BJ (cell line): ENCODE results near the gene ZNF415. TPM values are rescaled to one million over a fixed set of nuclear protein-coding genes. Genes with fewer than 3 reads are reported as not detected.

Experiments used
- CTCF ChIA-PET: fragments of 350-600 bp; formaldehyde crosslinking; extraction: SDS; loops from one replicate; lab custom pipeline; 2021; ENCODE audit warnings: antibody characterized with exemption, inconsistent platforms; lab: Yijun Ruan, JAX
- POLR2A ChIA-PET: fragments of 300-600 bp; sonication (Branson Sonifier 250); formaldehyde crosslinking; extraction: SDS; loops from one replicate; lab custom pipeline; 2021; ENCODE audit warnings: antibody characterized with exemption; lab: Charles Lee
- DNase-seq: peaks from one replicate; pipeline ENCODE4 v3.0.0-alpha.2; 2011; ENCODE audit warnings: low read depth
- H3K27me3 ChIP-seq: 2 replicates; pipeline ENCODE4 v1.6.0; 2011; ENCODE audit warnings: low read length; ENCODE audit not compliant: control insufficient read depth, insufficient read depth
- H3K36me3 ChIP-seq: 2 replicates; pipeline ENCODE4 v1.5.1; 2011; ENCODE audit warnings: low read length; ENCODE audit not compliant: control insufficient read depth, insufficient read depth
- H3K4me3 ChIP-seq: 2 replicates; pipeline ENCODE4 v1.5.1; 2011; ENCODE audit warnings: low read depth, mild to moderate bottlenecking, control low read depth, low read length
- polyA plus RNA-seq: library from polyadenylated mRNA; depleted of rRNA; stranded (reverse); fragments of >200 nt; gene quantifications from 2 replicates; pipeline ENCODE4 v1.2.3, GENCODE V29; 2011
- TF ChIP-seq, protein P1 (sequence below): IDR thresholded peaks from 2 replicates; pipeline ENCODE4 v1.5.1; 2011; ENCODE audit warnings: low read depth, mild to moderate bottlenecking, control low read depth, inconsistent platforms, low read length, moderate library complexity; ENCODE audit not compliant: insufficient read depth

Gene ZNF415
- polyA plus RNA-seq, 1 experiment = 4.6 TPM

DNA sequence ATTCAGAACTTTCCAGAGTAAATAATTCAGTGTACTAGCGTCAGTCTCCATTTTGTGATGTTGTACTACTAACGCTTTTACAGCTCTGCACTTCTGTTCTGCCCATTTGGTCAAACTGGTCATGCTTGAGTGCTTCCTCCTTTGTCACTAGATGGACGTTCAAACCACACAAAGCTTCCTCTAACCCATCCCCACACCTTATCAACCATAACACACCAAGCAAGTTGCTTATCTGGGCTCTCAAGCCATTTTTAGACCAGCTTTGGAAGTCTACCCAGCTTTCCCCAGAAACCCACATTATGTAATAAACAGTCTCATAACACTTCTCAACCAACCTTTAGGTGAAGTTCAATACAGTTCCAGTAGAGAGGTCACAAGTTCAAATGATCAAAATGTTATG is 28.4 kb upstream of the ZNF415 start:
- no peak for DNase-seq
- Histone ChIP-seq H3K4me3 (no peak overlapping the region), H3K36me3 (no peaks in the 10 kb centered on the region), H3K27me3 (no peaks in the 10 kb centered on the region)
- POLR2A ChIA-PET = no interaction called here
- CTCF ChIA-PET = no interaction called here
- TF ChIP-seq, protein P1, sequence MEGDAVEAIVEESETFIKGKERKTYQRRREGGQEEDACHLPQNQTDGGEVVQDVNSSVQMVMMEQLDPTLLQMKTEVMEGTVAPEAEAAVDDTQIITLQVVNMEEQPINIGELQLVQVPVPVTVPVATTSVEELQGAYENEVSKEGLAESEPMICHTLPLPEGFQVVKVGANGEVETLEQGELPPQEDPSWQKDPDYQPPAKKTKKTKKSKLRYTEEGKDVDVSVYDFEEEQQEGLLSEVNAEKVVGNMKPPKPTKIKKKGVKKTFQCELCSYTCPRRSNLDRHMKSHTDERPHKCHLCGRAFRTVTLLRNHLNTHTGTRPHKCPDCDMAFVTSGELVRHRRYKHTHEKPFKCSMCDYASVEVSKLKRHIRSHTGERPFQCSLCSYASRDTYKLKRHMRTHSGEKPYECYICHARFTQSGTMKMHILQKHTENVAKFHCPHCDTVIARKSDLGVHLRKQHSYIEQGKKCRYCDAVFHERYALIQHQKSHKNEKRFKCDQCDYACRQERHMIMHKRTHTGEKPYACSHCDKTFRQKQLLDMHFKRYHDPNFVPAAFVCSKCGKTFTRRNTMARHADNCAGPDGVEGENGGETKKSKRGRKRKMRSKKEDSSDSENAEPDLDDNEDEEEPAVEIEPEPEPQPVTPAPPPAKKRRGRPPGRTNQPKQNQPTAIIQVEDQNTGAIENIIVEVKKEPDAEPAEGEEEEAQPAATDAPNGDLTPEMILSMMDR = no peak

DNA sequence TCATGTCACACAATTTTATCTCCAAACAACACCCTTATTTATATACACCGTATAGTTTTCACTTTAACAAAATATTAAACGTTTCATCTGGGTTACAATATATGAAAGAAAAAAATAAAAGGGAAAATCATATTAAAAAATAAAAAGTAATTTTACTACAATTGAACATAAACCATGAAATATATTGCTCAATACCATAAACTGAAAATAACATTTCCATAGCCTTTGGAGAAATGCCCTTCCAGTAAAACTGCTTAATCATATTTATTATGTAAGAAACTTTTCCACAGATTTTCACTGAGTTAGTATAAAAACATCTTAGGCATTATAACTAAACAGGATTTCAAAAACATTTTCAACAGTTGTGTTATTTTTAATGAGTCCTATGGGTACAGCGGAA is 27.6 kb upstream of the ZNF415 start:
- no peak for DNase-seq
- TF ChIP-seq, protein P1 = no peak
- Histone ChIP-seq H3K36me3 (no peaks in the 10 kb centered on the region), H3K27me3 (no peaks in the 10 kb centered on the region), H3K4me3 (no peak overlapping the region)
- ChIA-PET CTCF (no interaction called here), POLR2A (no interaction called here)

DNA sequence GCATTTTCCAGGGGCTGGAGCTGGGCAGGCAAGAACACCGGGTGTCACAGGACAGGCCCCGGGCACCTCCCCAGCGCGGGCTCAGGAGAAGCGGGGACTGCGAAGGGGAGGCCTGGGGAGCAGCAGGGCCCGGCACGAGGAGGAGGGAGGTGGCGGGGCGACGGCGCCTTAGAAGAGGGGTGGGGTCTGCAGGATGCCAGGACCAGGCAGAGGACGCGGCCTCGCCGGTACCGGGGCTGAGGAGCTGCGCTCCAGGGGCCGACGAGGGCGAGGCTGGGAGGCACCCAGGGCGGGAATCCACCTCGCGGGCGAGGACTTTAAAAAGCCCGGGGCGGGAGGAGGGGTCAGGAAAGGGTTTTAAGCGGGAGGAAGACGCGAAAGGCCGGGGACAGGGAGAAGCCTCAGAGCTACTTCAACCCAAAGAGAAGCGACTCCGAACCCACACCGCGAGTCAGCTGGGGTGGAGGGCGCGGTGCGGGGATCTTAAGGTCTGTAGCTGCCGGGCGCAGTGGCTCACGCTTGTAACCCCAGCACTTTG is 25.5 kb upstream of the ZNF415 start:
- TF ChIP-seq, protein P1 = no peak
- no peak for DNase-seq
- no peaks in the 10 kb centered on the region; the same call in 1 of the 2 replicates for H3K36me3 ChIP-seq
- CTCF ChIA-PET = no interaction called here
- POLR2A ChIA-PET = no interaction called here
- no peaks in the 10 kb centered on the region for H3K27me3 ChIP-seq
- H3K4me3 ChIP-seq = peak overlapping the region; percentile 68

DNA sequence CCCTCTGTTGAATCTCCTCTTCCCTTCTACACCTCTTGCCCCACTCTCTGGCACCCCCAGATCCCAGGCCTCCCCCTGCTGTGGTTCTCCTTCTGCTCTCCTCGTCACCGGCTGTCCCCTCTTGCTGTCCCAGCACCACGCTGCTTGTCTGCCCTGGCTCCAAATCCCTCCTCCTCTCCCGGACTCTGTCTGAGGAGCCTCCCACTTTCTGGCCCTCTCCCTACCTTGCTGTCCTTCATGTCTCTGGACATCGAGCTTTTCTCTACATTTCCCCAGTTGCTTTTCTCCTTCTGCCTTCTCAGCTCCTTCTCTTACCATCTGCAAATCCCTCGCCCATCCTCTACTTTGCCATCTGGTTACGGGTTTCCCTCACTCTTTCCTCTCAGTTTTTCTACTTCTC is 24.9 kb upstream of the ZNF415 start:
- TF ChIP-seq, protein P1 = no peak
- ChIA-PET CTCF (no interaction called here), POLR2A (no interaction called here)
- Histone ChIP-seq H3K4me3 (peak overlapping the region; percentile 68), H3K36me3 (no peaks in the 10 kb centered on the region; the same call in 1 of the 2 replicates), H3K27me3 (no peaks in the 10 kb centered on the region)
- DNase-seq = no peak

DNA sequence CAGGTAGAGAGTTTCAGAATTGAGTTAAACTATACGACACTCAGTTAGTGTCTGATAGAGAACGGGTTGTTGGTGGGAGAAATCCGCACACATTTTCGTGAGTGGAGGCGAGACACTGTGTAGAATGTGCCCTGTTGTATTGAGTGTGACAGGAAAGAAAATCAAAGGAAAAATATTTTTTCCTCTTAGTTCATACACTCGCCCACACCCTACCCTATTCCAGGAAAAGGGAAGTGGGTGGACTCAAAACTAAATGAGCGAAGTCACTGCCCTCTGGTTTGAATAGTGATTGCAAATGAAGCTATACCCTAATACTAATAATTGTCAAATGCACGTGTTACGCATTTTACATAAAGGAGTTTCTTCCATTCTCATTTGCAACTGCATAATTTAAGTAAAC is 24.1 kb upstream of the ZNF415 start:
- ChIA-PET CTCF (no interaction called here), POLR2A (no interaction called here)
- TF ChIP-seq, protein P1 = no peak
- DNase-seq = no peak
- H3K4me3 ChIP-seq = no peak overlapping the region
- H3K36me3 ChIP-seq = no peaks in the 10 kb centered on the region; the same call in 1 of the 2 replicates
- H3K27me3 ChIP-seq = no peaks in the 10 kb centered on the region
